ENCODE measurements around the gene RELA. TPM values are rescaled to one million over a fixed set of nuclear protein-coding genes. Genes with fewer than 3 reads are reported as not detected.
"Not testable (repeated sequence)": the region's sequence is repeated elsewhere in the genome, so short reads cannot be mapped to it uniquely, and the experiment has no call there.

The RELA gene
- total RNA-seq, 2 donors from 2014 or later = 85.2 to 96.4 TPM

- no peaks in the 10 kb centered on the region for H3K27me3 Mint-ChIP-seq
- ATAC-seq (no peak), DNase-seq (ENCODE audit: low spot score) (peak; percentile 41)
- no peaks in the 10 kb centered on the region for H3K9me3 Mint-ChIP-seq
- no peaks in the 10 kb centered on the region for H3K36me3 Mint-ChIP-seq
- H3K4me3 Mint-ChIP-seq = no peak overlapping the region
- peaks cover 31 to 33% of the 10 kb centered on the region in 2 donors for H3K4me1 Mint-ChIP-seq (ENCODE audit: low read depth in 2 of 2)
- H3K27ac Mint-ChIP-seq = no peak overlapping the region
These were observed 13.7 kb downstream of the RELA start for GRCh38 chr11:65648997-65649493.

- no peaks in the 10 kb centered on the region for H3K36me3 Mint-ChIP-seq
- ATAC-seq = no peak
These were observed 15.6 kb downstream of the RELA start for GRCh38 chr11:65646958-65647701.

GRCh38 chr11:65646288-65646957, 16.3 kb downstream of the RELA start:
- DNase-seq (ENCODE audit: low spot score) (no peak), ATAC-seq (no peak)
- Mint-ChIP-seq H3K4me1 (ENCODE audit: low read depth in 2 of 2) (peaks cover 25 to 26% of the 10 kb centered on the region in 2 donors), H3K27ac (no peak overlapping the region), H3K9me3 (no peaks in the 10 kb centered on the region), H3K36me3 (no peaks in the 10 kb centered on the region), H3K4me3 (no peak overlapping the region), H3K27me3 (no peaks in the 10 kb centered on the region)

More at GRCh38 chr11:65646958-65647701, 15.6 kb downstream of the RELA start:
- Mint-ChIP-seq H3K9me3 (no peaks in the 10 kb centered on the region), H3K4me3 (no peak overlapping the region), H3K27ac (no peak overlapping the region), H3K4me1 (ENCODE audit: low read depth in 2 of 2) (peaks cover 27 to 28% of the 10 kb centered on the region in 2 donors), H3K27me3 (no peaks in the 10 kb centered on the region)
- no peak for DNase-seq (ENCODE audit: low spot score)

GRCh38 chr11:65645710-65646109, 17.0 kb downstream of the RELA start:
- Mint-ChIP-seq H3K4me3 (no peak overlapping the region), H3K36me3 (no peaks in the 10 kb centered on the region), H3K9me3 (no peaks in the 10 kb centered on the region), H3K27me3 (no peaks in the 10 kb centered on the region), H3K4me1 (ENCODE audit: low read depth in 2 of 2) (peaks cover 22 to 23% of the 10 kb centered on the region in 2 donors), H3K27ac (no peak overlapping the region)
- ATAC-seq = no peak
- no peak for DNase-seq (ENCODE audit: low spot score)

GRCh38 chr11:65644837-65645236, 17.9 kb downstream of the RELA start:
- Mint-ChIP-seq H3K4me1 (ENCODE audit: low read depth in 2 of 2) (peaks cover 28 to 30% of the 10 kb centered on the region in 2 donors), H3K27ac (no peak overlapping the region), H3K36me3 (no peaks in the 10 kb centered on the region), H3K27me3 (no peaks in the 10 kb centered on the region), H3K4me3 (no peak overlapping the region), H3K9me3 (no peaks in the 10 kb centered on the region)
- DNase-seq (ENCODE audit: low spot score) (no peak), ATAC-seq (no peak)

- ATAC-seq (no peak), DNase-seq (ENCODE audit: low spot score) (no peak)
- Mint-ChIP-seq H3K27me3 (no peaks in the 10 kb centered on the region), H3K9me3 (no peaks in the 10 kb centered on the region), H3K4me1 (ENCODE audit: low read depth in 2 of 2) (peaks cover 35 to 36% of the 10 kb centered on the region in 2 donors), H3K36me3 (no peaks in the 10 kb centered on the region), H3K4me3 (no peak overlapping the region), H3K27ac (peak overlapping the region in 1 of 2 donors; percentile 39)
These were observed 18.7 kb downstream of the RELA start for GRCh38 chr11:65643971-65644370.

GRCh38 chr11:65642014-65642671, 20.6 kb downstream of the RELA start:
- H3K9me3 Mint-ChIP-seq = no peaks in the 10 kb centered on the region
- H3K27me3 Mint-ChIP-seq = no peaks in the 10 kb centered on the region
- DNase-seq (ENCODE audit: low spot score) = no peak
- no peaks in the 10 kb centered on the region for H3K36me3 Mint-ChIP-seq
- peak overlapping the region; percentile 88 for H3K4me3 Mint-ChIP-seq
- peaks cover 47 to 48% of the 10 kb centered on the region in 2 donors for H3K4me1 Mint-ChIP-seq (ENCODE audit: low read depth in 2 of 2)
- peak overlapping the region; percentile 95 to 96 for H3K27ac Mint-ChIP-seq
- ATAC-seq = no peak

- H3K27me3 Mint-ChIP-seq = no peaks in the 10 kb centered on the region
- no peaks in the 10 kb centered on the region for H3K9me3 Mint-ChIP-seq
- H3K4me1 Mint-ChIP-seq (ENCODE audit: low read depth in 2 of 2) = peaks cover 51 to 52% of the 10 kb centered on the region in 2 donors
- peak overlapping the region; percentile 88 for H3K4me3 Mint-ChIP-seq
- H3K27ac Mint-ChIP-seq = peak overlapping the region; percentile 95 to 96
- DNase-seq (ENCODE audit: low spot score) (no peak), ATAC-seq (no peak)
- no peaks in the 10 kb centered on the region for H3K36me3 Mint-ChIP-seq
These were observed 21.3 kb downstream of the RELA start for GRCh38 chr11:65641297-65642013.

- DNase-seq (ENCODE audit: low spot score) = no peak
- H3K27me3 Mint-ChIP-seq = no peaks in the 10 kb centered on the region
- peaks cover 51 to 52% of the 10 kb centered on the region in 2 donors for H3K4me1 Mint-ChIP-seq (ENCODE audit: low read depth in 2 of 2)
- H3K27ac Mint-ChIP-seq = peak overlapping the region; percentile 95 to 96
- H3K9me3 Mint-ChIP-seq = no peaks in the 10 kb centered on the region
- peak overlapping the region; percentile 88 for H3K4me3 Mint-ChIP-seq
- peak in 1 of 2 donors; percentile 37 for ATAC-seq
- H3K36me3 Mint-ChIP-seq = no peaks in the 10 kb centered on the region
These were observed 22.0 kb downstream of the RELA start for GRCh38 chr11:65640483-65641296.

GRCh38 chr11:65639623-65640482, 22.9 kb downstream of the RELA start:
- H3K4me1 Mint-ChIP-seq (ENCODE audit: low read depth in 2 of 2) = peaks cover 52 to 54% of the 10 kb centered on the region in 2 donors
- H3K4me3 Mint-ChIP-seq = peak overlapping the region; percentile 88
- H3K36me3 Mint-ChIP-seq = no peaks in the 10 kb centered on the region
- peak overlapping the region; percentile 95 to 96 for H3K27ac Mint-ChIP-seq
- DNase-seq (ENCODE audit: low spot score) (peak; percentile 85), ATAC-seq (peak; percentile 50 to 57)
- H3K9me3 Mint-ChIP-seq = no peaks in the 10 kb centered on the region
- no peaks in the 10 kb centered on the region for H3K27me3 Mint-ChIP-seq

- H3K36me3 Mint-ChIP-seq; H3K27me3 Mint-ChIP-seq; DNase-seq (ENCODE audit: low spot score); H3K9me3 Mint-ChIP-seq; ATAC-seq: not testable (repeated sequence)
- peak overlapping the region; percentile 95 to 96 for H3K27ac Mint-ChIP-seq
- peak overlapping the region; percentile 88 for H3K4me3 Mint-ChIP-seq
- peaks cover 54 to 58% of the 10 kb centered on the region in 2 donors for H3K4me1 Mint-ChIP-seq (ENCODE audit: low read depth in 2 of 2)
These were observed 23.5 kb downstream of the RELA start for GRCh38 chr11:65639228-65639597.

- no peaks in the 10 kb centered on the region for H3K9me3 Mint-ChIP-seq
- peaks cover 50 to 56% of the 10 kb centered on the region in 2 donors for H3K4me1 Mint-ChIP-seq (ENCODE audit: low read depth in 2 of 2)
- H3K27me3 Mint-ChIP-seq = no peaks in the 10 kb centered on the region
- H3K27ac Mint-ChIP-seq = peak within 1 kb of the TSS; percentile 95 to 96
- ATAC-seq (peak; percentile 77 to 90), DNase-seq (ENCODE audit: low spot score) (peak; percentile 87)
- H3K4me3 Mint-ChIP-seq = peak within 1 kb of the TSS; percentile 88
- H3K36me3 Mint-ChIP-seq = no peaks in the 10 kb centered on the region
These were observed 24.8 kb downstream of the RELA start, which contains the start of gene SIPA1 for GRCh38 chr11:65637794-65638419. Gene SIPA1, plus strand, starts transcription at chr11:65638101. Its CDS starts 2,821 bp downstream, at chr11:65640922.
